Tongue (tissue), 2 donors: ENCODE results near the gene ZNF578. TPM values are rescaled to one million over a fixed set of nuclear protein-coding genes. Genes with fewer than 3 reads are reported as not detected.
"Not testable (repeated sequence)": the region's sequence is repeated elsewhere in the genome, so short reads cannot be mapped to it uniquely, and the experiment has no call there.

Experiments
- DNase-seq: peaks from one replicate; pipeline ENCODE4 v3.0.0-alpha.2; 2015
- total RNA-seq: library from RNA; depleted of rRNA; stranded (reverse); fragments of >200 nt; gene quantifications from one replicate; pipeline ENCODE4 v1.2.3, GENCODE V29; 2014

ZNF578 gene
- total RNA-seq, 1 donor from 2014 or later, result 7.0 TPM

DNA sequence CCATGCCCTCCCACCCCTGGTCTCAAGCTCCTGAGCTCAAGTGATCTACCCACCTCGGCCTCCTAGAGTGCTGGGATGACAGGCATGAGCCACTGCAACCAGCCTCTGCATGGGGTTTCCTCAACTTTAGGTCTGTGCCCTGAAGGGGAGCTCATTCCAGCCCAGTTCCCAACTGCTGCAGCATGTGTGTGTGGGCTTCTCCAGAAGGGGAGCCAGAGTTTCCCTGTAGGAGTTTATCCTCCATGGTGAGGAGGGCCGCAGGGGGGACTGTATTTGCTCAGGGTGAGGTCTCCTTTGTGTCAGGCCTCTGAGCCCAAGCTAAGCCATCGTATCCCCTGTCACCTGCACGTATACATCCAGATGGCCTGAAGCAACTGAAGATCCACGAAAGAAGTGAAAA is 62.8 kb downstream of the ZNF578 start:
- DNase-seq, result no peak

DNA sequence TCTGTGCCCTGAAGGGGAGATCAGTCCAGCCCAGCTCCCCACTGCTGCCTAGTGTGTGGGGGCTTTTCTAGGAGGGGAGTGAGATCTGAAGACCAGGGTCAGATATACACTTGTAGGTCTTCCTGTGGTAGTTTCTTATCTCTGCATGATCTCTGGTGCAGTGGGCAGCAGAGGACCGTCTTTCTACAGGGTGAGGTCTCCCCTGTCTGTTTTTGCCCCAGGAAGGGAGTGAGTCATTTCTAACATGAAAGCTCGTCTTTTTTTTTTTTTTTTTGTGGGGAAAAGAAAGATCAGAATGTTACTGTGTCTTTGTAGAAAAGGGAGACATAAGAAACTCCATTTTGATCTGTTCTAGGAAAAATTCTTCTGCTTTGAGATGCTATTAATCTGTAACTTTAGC is 65.3 kb downstream of the ZNF578 start:
- no peak for DNase-seq

DNA sequence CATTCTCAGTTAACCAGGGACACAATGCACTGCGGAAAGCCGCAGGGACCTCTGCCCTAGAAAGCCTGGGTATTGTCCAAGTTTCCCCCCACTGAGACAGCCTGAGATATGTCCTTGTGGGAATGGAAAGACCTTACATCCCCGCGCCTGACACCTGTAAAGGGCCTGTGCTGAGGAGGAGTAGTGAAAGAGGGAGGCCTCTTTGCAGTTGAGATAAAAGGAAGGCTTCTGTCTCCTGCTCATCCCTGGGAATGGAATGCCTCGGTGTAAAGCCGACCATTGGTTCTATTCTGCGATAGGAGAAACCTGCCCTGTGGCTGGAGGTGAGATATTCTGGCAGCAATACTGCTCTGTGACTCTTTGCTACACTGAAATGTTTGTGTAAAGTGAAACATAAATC is 65.8 kb downstream of the ZNF578 start:
- DNase-seq, result not testable (repeated sequence)

DNA sequence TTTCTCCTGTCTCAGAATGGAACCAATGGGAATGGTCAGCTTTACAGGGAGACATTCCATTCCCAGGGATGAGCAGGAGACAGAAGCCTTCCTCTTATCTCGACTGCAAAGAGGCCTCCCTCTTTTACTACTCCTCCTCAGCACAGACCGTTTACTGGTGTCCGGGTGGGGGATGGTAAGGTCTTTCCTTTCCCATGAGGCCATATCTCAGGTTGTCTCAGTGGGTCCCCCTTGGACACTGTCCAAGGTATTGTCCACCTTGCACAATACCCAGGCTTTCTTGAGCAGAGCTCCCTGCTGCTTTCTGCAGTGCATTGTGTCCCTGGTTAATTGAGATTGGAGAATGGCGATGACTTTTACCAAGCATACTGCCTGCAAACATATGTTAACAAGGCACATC is 66.7 kb downstream of the ZNF578 start:
- no peak for DNase-seq

DNA sequence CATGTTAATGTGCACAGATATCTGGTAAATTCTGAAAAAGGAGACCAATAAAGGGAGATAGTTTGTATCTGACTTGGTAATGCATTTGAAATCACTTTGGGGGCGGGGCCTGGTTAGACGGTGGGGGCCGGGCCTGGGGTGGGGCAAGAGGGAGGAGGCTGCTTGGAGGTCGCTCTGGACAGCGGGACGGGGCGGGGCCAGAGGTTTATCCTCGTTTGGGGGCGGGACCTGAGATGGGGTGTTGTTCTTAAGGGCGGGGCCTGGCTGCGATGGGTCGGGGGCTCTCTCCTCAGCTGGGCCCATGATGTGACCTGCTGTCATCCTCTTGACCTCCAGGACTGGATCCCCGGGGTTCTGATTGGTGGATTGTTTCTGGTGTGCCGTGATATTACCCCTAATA is 69.2 kb downstream of the ZNF578 start:
- DNase-seq, result no peak

DNA sequence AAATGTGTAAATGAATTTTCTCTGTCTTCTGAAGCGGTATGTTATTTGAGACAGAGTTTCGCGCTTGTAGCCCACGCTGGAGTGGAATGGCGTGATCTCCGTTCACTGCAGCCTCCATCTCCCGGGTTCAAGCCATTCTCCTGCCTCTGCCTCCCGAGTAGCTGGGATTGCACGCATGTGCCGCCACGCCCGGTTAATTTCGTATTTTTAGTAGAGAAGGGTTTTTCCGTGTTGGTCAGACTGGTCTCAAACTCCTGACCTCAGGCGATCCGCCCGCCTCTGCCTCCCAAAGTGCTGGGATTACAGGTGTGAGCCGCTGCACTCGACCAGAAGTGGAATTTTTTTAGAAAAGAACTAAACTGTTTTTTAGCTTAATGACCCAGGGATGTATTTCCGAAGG is 70.7 kb downstream of the ZNF578 start:
- no peak for DNase-seq

DNA sequence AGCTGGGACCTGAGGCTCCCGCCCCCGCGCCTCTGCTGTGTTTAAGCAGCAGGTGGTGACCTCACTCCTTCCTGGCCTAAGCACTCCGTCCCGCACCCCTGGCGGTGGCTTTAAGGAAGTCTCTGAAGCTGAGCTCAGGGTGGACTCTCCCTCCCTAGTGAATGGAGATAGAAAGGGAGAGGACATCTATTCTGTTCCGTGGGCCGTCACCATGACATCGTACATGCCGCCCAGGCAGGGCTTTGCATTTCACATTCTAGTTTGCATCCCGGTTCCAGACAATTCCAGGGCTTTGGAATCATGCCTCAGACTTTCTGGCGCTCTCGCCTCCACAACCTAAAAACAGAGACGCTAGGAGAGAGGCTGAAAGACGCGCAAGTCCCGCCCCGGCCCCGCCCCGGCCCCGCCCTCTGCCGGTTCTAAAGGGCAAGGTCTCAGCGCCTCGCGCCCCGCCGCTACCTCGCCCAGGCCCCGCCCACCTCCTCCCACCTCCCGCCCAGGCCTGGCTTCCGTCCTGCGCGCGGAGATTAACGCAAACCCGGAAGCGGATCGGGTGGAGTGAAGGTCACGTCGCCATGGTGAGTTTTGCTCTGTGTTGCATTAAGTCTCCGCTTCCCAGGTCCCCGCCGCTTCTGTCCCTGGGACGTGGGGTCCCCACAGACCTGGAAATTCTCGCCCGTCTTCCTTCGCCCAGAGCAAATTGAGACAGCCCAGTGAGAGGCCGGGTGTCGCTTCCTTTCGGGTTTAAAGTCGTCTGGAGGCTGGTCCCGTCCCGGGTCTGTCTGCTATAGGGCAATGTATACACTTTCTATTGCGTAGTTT is 74.0 kb downstream of the ZNF578 start, which contains the start of gene ZNF808:
ZNF808 (plus strand) TSS at position 535 of the 822 bp plus-strand sequence. CDS start 15,617 bp downstream, outside the sequence.
- DNase-seq, result peak; percentile 95

DNA sequence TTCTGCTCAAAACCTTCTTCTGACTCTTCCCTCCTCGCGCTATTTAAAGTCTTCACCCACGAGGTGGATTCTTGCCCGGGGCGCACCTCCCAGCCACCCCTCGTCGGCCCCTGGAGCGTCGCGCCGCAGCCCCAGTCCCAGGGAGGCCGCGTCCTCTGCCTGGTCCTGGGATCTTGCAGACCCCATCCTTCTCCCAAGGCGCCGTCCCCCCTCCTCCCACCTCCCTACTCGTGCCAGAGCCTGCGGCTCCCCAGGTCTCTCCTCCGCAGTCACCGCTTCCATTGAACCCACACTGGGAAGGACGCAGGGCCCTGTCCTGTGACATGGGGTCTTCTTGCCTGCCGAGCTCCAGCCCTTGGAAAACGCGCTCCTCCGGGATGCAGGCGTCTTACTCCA is 74.6 kb downstream of the ZNF578 start:
- peak; percentile 9 for DNase-seq

DNA sequence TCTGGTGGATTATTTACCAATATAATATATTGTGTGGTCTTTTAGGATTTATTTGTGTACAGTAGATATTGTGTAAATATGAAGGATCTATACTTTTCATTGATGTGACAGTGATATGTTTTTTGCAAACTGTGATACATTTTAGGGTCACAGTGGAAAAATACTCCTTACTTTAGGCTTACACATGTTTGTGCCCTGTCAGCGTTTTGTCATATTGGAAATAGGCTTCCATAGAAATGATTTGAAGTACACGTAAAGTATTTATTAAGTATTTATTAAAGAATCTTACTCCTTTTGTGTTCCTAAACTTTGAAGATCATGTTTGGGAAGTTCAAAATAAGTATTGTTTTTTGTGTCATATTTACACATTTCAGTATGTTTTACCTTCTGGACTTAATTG is 79.1 kb downstream of the ZNF578 start:
- no peak for DNase-seq

DNA sequence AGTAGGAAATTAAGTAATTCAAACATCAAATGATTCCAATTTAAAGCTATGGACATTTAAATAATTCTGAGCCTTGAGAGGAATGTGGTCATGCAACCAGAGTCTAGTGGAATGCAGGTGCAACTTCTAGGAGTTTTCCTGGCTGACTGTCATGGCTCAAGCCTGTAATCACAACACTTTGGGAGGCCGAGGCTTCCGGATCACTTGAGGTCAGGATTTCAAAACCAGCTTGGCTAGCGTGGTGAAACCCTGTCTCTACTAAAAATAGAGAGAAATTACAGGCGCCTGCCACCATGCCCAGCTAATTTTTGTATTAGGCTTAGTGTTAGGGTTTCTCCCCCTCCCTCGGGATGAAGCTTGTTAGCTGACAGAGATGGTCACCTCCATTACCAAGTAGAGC is 80.5 kb downstream of the ZNF578 start:
- DNase-seq, result no peak

DNA sequence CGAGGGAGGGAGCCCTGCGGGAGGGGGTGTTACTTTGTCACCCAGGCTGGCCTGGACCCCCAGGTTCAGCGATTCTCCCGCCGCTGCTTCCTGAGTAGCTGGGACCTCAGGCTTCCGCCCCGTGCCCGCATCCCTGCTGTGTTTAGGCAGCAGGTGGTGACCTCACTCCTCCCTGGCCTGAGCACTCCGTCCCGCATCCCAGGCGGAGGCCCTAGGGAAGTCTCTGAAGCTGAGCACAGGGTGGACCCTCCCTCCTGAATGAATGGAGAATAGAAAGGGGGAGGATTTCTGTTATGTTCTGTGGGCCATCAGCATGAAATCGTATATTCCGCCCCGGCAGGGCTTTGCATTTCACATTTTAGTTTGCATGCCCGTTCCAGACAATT is 82.0 kb downstream of the ZNF578 start:
- DNase-seq, result not testable (repeated sequence)

DNA sequence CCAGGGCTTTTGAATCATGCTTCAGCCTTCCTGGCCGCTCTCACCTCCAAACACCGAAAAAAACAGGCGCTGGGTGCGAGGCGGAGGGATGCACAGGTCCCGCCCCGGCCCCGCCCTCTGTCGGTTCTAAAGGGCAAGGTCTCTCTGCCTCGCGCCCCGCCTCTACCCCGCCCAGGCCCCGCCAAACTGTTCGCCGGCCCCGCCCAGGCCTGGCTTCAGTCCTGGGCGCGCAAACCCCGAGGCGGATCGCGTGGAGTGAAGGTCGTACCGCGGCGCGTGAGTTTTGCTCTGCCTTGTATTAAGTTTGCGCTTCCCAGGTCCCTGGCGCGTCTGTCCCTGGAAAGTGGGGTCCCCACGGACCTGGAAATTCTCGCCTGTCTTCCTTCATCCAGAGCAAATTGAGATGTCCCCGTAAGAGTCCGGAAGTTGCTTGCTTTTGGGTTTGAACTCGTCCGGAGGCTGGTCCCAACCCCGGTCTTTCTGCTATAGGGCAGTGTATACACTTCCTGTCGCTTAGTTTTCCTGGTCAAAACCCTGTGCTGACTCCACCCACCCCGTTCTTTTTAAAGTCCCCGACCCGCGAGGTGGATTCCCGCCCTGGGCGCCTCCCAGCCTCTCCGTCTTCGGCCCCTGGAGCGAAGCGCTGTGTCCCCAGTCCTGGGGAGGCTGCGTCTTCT is 82.6 kb downstream of the ZNF578 start:
- peak; percentile 91 for DNase-seq

DNA sequence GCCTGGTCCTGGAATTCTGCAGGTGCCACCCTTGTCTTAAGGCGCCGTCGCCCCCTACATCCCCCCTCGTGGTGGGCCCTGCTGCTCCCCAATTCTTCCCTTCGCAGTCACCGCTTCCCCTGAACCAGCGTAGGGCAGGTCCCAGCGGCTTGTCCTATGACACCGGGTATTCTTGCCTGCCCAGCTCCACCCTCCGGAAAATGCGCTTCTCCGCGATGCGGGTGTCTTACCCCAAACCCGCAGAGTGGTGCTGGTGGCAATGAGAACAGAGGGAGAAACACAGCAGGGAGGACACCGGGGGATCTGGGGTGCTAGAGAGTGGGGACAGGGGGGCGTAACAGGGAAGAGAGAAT is 83.1 kb downstream of the ZNF578 start:
- peak; percentile 13 for DNase-seq

DNA sequence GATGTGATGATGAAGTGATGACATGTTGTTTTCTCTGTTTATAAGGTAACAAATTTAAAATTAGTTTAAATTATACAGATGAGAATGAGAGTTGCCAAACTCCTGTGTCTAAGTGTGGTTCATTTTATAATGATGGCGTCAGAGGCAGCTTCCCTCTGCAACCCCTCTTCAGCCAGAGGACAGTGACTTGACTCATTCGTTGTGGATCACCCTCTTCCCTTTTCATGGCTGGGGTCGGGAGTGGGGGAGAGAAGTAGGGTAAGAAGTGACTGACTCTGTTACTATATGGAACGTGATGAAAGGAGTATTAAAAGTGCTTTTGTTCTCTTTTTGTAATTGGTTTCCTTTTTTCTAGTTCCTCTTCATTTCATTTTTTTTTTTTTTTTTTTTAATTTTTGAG is 85.5 kb downstream of the ZNF578 start:
- not testable (repeated sequence) for DNase-seq

DNA sequence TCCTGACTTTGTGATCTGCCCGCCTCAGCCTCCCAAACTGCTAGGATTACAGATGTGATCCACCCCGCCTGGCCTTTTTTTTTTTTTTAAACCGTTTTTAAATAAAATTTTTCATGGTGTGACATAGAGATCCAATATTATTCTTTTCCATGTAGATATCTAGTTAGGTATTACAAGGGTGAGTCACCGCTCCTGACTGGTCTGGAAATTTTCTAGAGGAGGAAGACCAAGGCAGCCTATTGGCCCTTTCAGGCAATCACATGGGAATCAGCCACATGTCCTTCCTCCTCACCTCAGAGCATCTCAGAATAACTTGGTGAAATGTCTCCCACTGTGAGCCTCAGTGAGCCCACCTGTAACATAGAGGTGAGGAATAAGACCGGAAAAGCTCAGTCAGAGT is 87.8 kb downstream of the ZNF578 start:
- DNase-seq, result not testable (repeated sequence)

DNA sequence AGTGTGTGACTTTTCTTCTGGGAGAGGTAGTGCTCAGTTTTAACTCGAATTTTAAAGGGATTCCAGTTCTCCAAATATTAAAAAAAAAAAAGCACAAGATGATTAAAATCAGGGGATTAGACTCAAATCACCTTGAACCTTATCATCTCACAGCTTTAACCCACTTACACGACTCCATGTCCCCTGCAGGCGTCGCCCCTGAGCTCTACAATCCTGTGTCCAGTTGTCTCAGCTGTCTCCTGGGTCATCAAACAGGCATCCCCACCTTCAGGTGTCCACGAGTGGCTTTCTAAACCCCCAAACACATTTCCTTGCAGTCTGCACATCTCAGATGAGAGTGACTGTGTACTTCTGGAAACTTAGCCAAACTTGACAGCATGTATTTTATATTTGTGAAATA is 88.3 kb downstream of the ZNF578 start:
- no peak for DNase-seq

DNA sequence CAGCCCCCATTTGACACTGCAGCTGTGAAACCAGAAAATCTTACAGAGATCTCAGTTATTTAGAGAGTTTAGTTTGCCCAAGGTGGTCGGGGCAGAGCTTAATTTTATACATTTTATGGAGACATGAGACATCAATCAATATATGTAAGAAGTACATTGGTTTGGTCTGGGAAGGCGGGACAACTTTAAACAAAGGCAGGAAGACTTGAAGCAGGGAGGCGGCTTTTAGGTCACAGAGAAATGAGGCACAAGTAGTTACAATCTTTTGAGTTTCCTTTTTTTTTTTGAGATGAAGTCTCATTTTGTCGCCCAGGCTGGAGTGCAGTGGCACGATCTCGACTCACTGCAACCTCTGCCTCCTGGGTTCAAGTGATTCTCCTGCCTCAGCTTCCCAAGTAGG is 89.2 kb downstream of the ZNF578 start:
- not testable (repeated sequence) for DNase-seq

DNA sequence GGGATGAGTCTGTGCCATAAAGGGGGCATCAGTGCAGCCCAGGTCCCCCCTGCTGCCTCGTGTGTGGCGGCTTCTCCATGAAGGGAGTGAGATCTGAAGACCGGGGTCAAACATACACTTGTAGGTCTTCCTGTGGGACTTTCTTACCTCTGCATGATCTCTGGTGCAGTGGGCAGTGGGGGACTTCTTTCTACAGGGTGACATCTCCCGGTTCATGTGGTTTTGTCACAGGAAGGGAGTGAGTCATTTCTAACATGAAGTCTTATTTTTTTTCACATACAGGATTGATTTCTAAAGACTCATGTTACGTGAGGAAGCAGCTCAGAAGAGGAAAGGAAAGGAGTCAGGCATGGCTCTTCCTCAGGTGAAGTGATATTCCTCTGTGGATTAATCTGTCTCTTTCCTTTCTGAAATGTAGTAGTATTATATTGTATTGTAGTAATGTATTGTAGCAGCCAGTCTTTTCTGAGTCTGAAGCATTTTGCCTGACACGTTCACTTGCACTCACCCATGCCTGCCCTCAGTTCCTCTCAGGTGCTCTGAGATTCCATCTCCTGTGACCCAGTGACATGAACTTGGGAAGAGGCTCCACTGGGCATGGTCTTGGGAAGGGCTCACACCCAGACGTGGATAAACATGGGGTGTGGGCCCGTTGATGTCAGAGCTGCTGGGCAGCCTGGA is 89.8 kb downstream of the ZNF578 start:
- no peak for DNase-seq

DNA sequence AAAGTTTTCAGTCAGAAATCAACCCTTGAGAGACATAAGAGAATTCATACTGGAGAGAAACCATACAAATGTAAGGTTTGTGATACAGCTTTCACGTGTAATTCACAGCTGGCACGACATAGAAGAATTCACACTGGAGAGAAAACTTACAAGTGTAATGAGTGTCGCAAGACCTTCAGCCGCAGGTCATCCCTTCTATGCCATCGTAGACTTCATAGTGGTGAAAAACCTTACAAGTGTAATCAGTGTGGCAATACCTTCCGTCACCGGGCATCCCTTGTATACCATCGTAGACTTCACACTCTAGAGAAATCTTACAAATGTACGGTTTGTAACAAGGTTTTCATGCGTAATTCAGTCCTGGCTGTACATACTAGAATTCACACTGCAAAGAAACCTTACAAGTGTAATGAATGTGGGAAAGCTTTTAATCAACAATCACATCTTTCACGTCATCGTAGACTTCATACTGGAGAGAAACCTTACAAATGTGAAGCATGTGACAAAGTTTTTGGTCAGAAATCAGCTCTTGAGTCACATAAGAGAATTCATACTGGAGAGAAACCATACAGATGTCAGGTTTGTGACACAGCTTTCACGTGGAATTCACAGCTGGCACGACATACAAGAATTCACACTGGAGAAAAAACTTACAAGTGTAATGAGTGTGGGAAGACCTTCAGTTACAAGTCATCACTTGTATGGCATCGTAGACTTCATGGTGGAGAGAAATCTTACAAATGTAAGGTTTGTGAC is 101.0 kb downstream of the ZNF578 start:
- no peak for DNase-seq

DNA sequence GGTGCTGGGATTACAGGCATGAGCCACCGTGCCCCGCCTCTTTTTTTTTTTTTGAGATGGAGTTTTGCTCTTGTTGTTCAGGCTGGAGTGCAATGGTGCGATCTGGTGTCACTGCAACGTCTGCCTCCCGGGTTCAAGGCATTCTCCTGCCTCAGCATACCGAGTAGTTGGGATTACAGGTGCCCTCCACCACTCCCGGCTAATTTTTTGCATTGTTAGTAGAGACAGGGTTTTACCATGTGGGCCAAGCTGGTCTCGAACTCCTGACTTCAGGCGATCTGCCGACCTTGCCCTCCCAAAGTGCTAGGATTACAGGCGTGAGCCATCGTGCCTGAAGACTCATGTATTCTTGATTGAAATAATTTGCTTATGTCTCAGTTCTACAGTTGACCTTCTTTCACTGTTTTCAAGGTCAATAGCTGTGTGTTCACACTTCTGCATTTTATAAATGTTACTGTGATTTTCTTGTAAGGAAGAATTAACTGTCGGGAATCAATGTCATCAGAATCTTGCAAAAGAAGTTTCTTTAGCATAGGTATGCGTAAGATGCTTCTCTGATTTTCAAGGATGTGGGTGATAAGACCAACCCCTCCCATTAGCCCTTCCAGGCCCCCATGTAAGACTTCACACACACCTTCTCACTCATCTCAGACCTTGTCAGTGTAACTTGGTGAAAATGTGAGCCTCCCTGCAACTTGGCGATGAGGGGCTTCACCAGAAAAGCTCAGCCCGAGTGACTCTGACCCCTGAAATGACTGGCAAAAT is 104.1 kb downstream of the ZNF578 start:
- DNase-seq, result no peak

DNA sequence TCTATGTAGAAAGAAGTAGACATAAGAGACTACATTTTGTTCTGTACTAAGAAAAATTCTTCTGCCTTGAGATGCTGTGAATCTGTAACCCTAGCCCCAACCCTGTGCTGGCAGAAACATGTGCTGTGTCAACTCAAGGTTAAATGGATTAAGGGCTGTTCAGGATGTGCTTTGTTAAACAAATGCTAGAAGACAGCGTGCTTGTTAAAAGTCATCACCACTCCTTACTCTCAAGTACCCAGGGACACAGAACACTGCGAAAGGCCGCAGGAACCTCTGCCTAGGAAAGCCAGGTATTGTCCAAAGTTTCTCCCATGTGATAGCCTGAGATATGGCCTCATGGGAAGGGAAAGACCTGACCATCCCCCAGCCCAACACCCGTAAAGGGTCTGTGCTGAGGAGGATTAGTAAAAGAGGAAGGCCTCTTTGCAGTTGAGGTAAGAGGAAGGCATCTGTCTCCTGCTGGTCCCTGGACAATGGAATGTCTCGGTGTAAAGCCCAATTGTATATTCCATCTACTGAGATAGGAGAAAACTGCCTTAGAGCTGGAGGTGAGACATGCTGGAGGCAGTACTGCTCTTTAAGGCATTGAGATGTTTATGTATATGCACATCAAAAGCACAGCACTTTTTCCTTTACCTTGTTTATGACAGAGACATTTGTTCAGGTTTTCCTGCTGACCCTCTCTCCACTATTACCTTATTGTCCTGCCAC is 105.5 kb downstream of the ZNF578 start:
- peak; percentile 5 for DNase-seq
